HepG2 (cell line): ENCODE data around the gene BDH2. TPM values are rescaled to one million over a fixed set of nuclear protein-coding genes. Genes with fewer than 3 reads are reported as not detected.
A peak's percentile ranks its signal among the peaks of the same experiment; 100 is the strongest.

Source experiments
- BCL3 ChIP-seq: sonication (generic); formaldehyde crosslinking; IDR thresholded peaks from 2 replicates; pipeline ENCODE4 v1.5.1; 2020; ENCODE audit warnings: mild to moderate bottlenecking, missing genetic modification reagents, moderate library complexity
- ELF1 ChIP-seq: sonication (generic); formaldehyde crosslinking; IDR thresholded peaks from 2 replicates; pipeline ENCODE4 v1.4.0; 2020; ENCODE audit warnings: missing genetic modification reagents
- ESRRA ChIP-seq: sonication (generic); formaldehyde crosslinking; IDR thresholded peaks from 2 replicates; pipeline ENCODE4 v1.5.1; 2020; ENCODE audit warnings: mild to moderate bottlenecking, low read depth, missing genetic modification reagents
- ETS1 ChIP-seq: sonication (generic); formaldehyde crosslinking; IDR thresholded peaks from 2 replicates; pipeline ENCODE4 v1.4.0; 2020; ENCODE audit warnings: missing genetic modification reagents
- GPN1 ChIP-seq: sonication (generic); formaldehyde crosslinking; IDR thresholded peaks from 2 replicates; pipeline ENCODE4 v1.5.1; 2020; ENCODE audit warnings: missing genetic modification reagents, borderline replicate concordance
- IRF2 ChIP-seq: IDR thresholded peaks from 2 replicates; pipeline ENCODE4 v1.6.1; 2018; ENCODE audit warnings: missing genetic modification reagents, missing compliant biosample characterization
- NFATC3 ChIP-seq: sonication (generic); formaldehyde crosslinking; IDR thresholded peaks from 2 replicates; pipeline ENCODE4 v1.5.1; 2020; ENCODE audit warnings: mild to moderate bottlenecking, missing genetic modification reagents
- NFRKB ChIP-seq: fragments of 450-650 bp; IDR thresholded peaks from 2 replicates; pipeline ENCODE4 v1.6.1; 2017
- NR3C1 ChIP-seq: sonication (generic); formaldehyde crosslinking; IDR thresholded peaks from 2 replicates; pipeline ENCODE4 v1.4.0; 2020; ENCODE audit warnings: missing genetic modification reagents
- SMARCC2 ChIP-seq: fragments of 450-650 bp; IDR thresholded peaks from 2 replicates; pipeline ENCODE4 v1.6.1; 2017; ENCODE audit warnings: antibody characterized with exemption, mild to moderate bottlenecking
- SMC3 ChIP-seq: IDR thresholded peaks from 2 replicates; pipeline ENCODE4 v1.6.1; 2011; ENCODE audit warnings: low read length, improper control_type of control experiment
- TBX3 ChIP-seq: fragments of 450-650 bp; IDR thresholded peaks from 2 replicates; pipeline ENCODE4 v1.6.1; 2017; ENCODE audit warnings: antibody characterized with exemption, mild to moderate bottlenecking, inconsistent platforms, borderline replicate concordance
- TIGD3 ChIP-seq: sonication (generic); formaldehyde crosslinking; IDR thresholded peaks from 2 replicates; pipeline ENCODE4 v1.5.1; 2020; ENCODE audit warnings: mild to moderate bottlenecking, missing genetic modification reagents, borderline replicate concordance
- ZNF224 ChIP-seq: sonication (generic); formaldehyde crosslinking; IDR thresholded peaks from 2 replicates; pipeline ENCODE4 v1.5.0; 2020; ENCODE audit warnings: mild to moderate bottlenecking, missing genetic modification reagents
- ZNF276 ChIP-seq: sonication (generic); formaldehyde crosslinking; IDR thresholded peaks from 2 replicates; pipeline ENCODE4 v1.4.0; 2020; ENCODE audit warnings: mild to moderate bottlenecking, low read depth, missing genetic modification reagents
- ZNF296 ChIP-seq: sonication (generic); formaldehyde crosslinking; conservative IDR thresholded peaks from 2 replicates; pipeline ENCODE4 v1.5.0; 2020; ENCODE audit warnings: mild to moderate bottlenecking, missing genetic modification reagents
- ZNF691 ChIP-seq: sonication (generic); formaldehyde crosslinking; IDR thresholded peaks from 2 replicates; pipeline ENCODE4 v1.4.0; 2020; ENCODE audit warnings: missing genetic modification reagents, low read depth, mild to moderate bottlenecking, borderline replicate concordance
- ZNF704 ChIP-seq: sonication (generic); formaldehyde crosslinking; IDR thresholded peaks from 2 replicates; pipeline ENCODE4 v1.8.1; 2023; ENCODE audit warnings: mild to moderate bottlenecking, inconsistent platforms, moderate library complexity, missing genetic modification reagents, borderline replicate concordance
- ZNF776 ChIP-seq: sonication (generic); formaldehyde crosslinking; IDR thresholded peaks from 2 replicates; pipeline ENCODE4 v1.4.0; 2020; ENCODE audit warnings: mild to moderate bottlenecking, missing genetic modification reagents
- ZNF790 ChIP-seq: sonication (generic); formaldehyde crosslinking; IDR thresholded peaks from 2 replicates; pipeline ENCODE4 v1.8.0; 2022; ENCODE audit warnings: missing genetic modification reagents, mild to moderate bottlenecking, borderline replicate concordance
- ZNF883 ChIP-seq: sonication (generic); formaldehyde crosslinking; IDR thresholded peaks from 2 replicates; pipeline ENCODE4 v1.5.1; 2020; ENCODE audit warnings: mild to moderate bottlenecking, missing genetic modification reagents; ENCODE audit errors: not compliant biosample characterization
- polyA plus RNA-seq, 8 experiments: library from polyadenylated mRNA; depleted of rRNA in 3 of 8; stranded (reverse) in 7 of 8; unstranded in 1 of 8; fragments of >200 nt; fragmentation: Illumina TruSeq in 4 of 8; extraction: Trizol in 4 of 8; gene quantifications; 2 replicates each; pipeline versions ENCODE4 v1.2.1 to v1.2.3, GENCODE V29; 2011 to 2016; ENCODE audit warnings: low read depth in 4 of 8, missing spikeins in 1 of 8, mixed read lengths in 1 of 8; ENCODE audit not compliant: insufficient read depth in 1 of 8
- total RNA-seq, 5 experiments: library from RNA; depleted of rRNA; stranded (reverse); fragments of >200 nt; fragmentation: Illumina TruSeq; extraction: Trizol; gene quantifications; 2 replicates each; pipeline ENCODE4 v1.2.3, GENCODE V29; 2016; ENCODE audit warnings: low read depth in 1 of 5

BDH2 gene
- total and polyA plus RNA-seq, 2 of the 13 experiments (the other 11 are each of a cell fraction or from before 2014, with no cell fraction given), result 34.8 to 46.2 TPM

GRCh38 chr4:103075894-103076746 is 23.5 kb downstream of the BDH2 start (continued):
- TF ChIP-seq ZNF276 (CRISPR knock-in tag) (peak; percentile 84; the same call in 1 of the 2 replicates), BCL3 (CRISPR knock-in tag) (peak; percentile 83; the same call in 1 of the 2 replicates), TBX3 (peak; percentile 8; the same call in 1 of the 2 replicates), SMARCC2 (no peak), SMC3 (no peak), ESRRA (CRISPR knock-in tag) (peak; percentile 59; the same call in 1 of the 2 replicates), NFATC3 (no peak), ZNF224 (no peak), NFRKB (no peak), ZNF691 (CRISPR knock-in tag) (peak; percentile 34; the same call in 1 of the 2 replicates), NR3C1 (CRISPR knock-in tag) (no peak), ZNF704 (CRISPR knock-in tag) (peak; percentile 92; the same call in 1 of the 2 replicates), ZNF296 (no peak; the same call in 1 of the 2 replicates), TIGD3 (CRISPR knock-in tag) (peak; percentile 55; the same call in 1 of the 2 replicates), ZNF776 (CRISPR knock-in tag) (0 out of 2 replicates have a peak, but pooled peaks have one; percentile 60), IRF2 (CRISPR knock-in tag) (no peak), GPN1 (no peak), ZNF790 (CRISPR knock-in tag) (0 out of 2 replicates have a peak, but pooled peaks have one; percentile 14), ETS1 (CRISPR knock-in tag) (no peak), ZNF883 (CRISPR knock-in tag) (peak; percentile 94), ELF1 (CRISPR knock-in tag) (0 out of 2 replicates have a peak, but pooled peaks have one; percentile 8)
